ENCODE data around the gene POLR2B. TPM values are rescaled to one million over a fixed set of nuclear protein-coding genes. Genes with fewer than 3 reads are reported as not detected.

POLR2B gene
- total RNA-seq, 1 donor from 2014 or later, result 67.8 TPM

DNA sequence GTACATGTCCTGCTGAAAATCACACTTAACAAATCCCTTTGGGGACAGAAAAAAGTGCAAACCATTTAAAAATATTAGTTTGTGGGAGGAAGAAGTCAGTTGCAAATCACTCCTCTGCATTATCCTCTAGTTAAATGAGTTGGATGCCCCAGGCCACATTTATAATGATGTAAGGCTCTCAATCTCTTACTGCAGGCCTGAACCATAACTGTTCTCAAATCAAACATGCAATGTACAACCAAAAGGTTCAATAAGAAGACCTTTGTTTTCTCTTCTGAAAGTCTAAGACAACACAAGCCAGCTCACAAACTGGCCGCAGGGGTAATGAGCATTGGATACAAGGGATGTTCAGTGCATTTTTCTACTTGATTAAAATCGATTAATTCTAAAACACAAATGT is 91.8 kb downstream of the POLR2B start:
- Histone ChIP-seq H3K4me3 (no peak overlapping the region), H3K4me1 (peaks cover 27% of the 10 kb centered on the region), H3K27ac (no peak overlapping the region), H3K27me3 (ENCODE audit: low read depth) (no peaks in the 10 kb centered on the region), H3K36me3 (no peaks in the 10 kb centered on the region), H3K9me3 (no peaks in the 10 kb centered on the region)
- TF ChIP-seq, protein P1, sequence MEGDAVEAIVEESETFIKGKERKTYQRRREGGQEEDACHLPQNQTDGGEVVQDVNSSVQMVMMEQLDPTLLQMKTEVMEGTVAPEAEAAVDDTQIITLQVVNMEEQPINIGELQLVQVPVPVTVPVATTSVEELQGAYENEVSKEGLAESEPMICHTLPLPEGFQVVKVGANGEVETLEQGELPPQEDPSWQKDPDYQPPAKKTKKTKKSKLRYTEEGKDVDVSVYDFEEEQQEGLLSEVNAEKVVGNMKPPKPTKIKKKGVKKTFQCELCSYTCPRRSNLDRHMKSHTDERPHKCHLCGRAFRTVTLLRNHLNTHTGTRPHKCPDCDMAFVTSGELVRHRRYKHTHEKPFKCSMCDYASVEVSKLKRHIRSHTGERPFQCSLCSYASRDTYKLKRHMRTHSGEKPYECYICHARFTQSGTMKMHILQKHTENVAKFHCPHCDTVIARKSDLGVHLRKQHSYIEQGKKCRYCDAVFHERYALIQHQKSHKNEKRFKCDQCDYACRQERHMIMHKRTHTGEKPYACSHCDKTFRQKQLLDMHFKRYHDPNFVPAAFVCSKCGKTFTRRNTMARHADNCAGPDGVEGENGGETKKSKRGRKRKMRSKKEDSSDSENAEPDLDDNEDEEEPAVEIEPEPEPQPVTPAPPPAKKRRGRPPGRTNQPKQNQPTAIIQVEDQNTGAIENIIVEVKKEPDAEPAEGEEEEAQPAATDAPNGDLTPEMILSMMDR (IDR thresholded peaks at IDR 0.05), result no peak
- intact Hi-C loops (cut with DNase I), result no loop called here
- ATAC-seq, result no peak
- DNase-seq, result no peak

DNA sequence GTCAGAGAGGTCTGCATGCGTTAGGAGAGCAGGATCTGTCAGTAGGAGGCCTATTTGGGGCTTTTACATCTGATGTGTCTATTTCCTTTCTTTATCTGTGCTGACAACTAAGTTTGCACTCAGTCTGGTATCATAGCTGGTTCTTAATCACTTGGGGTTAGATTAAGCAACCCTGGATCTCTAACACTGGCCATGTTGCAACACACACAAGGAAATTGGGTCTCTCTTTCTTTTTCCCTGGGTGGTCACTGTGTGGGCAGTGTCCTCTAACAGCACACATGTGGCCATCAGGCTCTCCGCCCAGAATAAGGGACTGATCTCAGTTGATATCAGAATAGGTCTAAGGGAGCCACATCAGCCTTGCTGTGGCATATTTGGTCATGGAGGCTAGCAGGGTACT is 92.6 kb downstream of the POLR2B start:
- Histone ChIP-seq H3K9me3 (no peaks in the 10 kb centered on the region), H3K27me3 (ENCODE audit: low read depth) (no peaks in the 10 kb centered on the region), H3K4me1 (peaks cover 19% of the 10 kb centered on the region), H3K36me3 (no peaks in the 10 kb centered on the region), H3K27ac (no peak overlapping the region), H3K4me3 (no peak overlapping the region)
- TF ChIP-seq, protein P1 (IDR thresholded peaks at IDR 0.05), result no peak
- peak; percentile 51 to 75 for ATAC-seq
- no peak for DNase-seq
- intact Hi-C loops (cut with DNase I), result no loop called here

DNA sequence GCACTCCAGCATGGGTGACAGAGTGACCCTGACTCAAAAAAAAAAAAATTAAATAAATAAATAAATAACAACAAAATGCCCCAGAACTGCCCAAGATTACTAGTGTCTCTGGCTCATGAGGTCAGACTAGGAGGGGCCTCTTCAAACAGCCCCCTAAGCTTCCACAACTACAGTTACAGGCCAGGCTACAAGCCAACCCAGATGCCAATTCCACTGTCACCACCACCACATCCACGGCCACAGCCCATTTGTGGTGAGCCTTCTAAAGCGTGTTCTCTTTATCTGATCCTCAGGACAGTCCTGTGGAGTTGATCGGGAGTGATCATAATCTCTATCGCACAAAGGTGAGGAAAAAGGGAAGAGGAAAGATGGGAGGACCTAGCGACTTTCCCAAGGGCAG is 94.9 kb downstream of the POLR2B start:
- TF ChIP-seq, protein P1 (IDR thresholded peaks at IDR 0.05), result no peak
- Histone ChIP-seq H3K27me3 (ENCODE audit: low read depth) (no peaks in the 10 kb centered on the region), H3K9me3 (no peaks in the 10 kb centered on the region), H3K4me1 (peaks cover 19% of the 10 kb centered on the region), H3K27ac (no peak overlapping the region), H3K36me3 (no peaks in the 10 kb centered on the region), H3K4me3 (no peak overlapping the region)
- no peak for ATAC-seq
- intact Hi-C loops (cut with DNase I), result no loop called here
- DNase-seq, result no peak

DNA sequence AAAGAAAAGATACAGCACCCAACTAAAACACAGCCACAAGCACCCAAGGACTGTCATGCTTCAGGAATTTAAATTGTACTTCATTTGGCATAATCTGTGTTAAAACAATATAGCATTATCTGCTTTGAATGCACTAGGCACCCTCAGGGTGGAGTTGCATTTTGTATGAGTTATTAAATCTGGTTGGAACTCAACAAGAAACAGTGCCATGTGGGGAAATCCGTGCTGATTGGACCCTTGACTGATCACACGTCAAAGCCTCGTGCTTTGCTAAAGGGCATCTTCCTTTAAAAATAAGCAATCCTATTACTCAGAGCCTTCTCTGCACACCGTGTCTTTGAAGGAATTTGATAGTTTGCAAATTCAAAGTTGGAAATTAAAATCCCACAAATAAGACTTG is 96.0 kb downstream of the POLR2B start:
- Histone ChIP-seq H3K27me3 (ENCODE audit: low read depth) (no peaks in the 10 kb centered on the region), H3K4me3 (no peak overlapping the region), H3K36me3 (no peaks in the 10 kb centered on the region), H3K27ac (no peak overlapping the region), H3K4me1 (peaks cover 12% of the 10 kb centered on the region), H3K9me3 (no peaks in the 10 kb centered on the region)
- intact Hi-C loops (cut with DNase I), result no loop called here
- ATAC-seq (no peak), DNase-seq (no peak)
- TF ChIP-seq, protein P1 (IDR thresholded peaks at IDR 0.05), result no peak

DNA sequence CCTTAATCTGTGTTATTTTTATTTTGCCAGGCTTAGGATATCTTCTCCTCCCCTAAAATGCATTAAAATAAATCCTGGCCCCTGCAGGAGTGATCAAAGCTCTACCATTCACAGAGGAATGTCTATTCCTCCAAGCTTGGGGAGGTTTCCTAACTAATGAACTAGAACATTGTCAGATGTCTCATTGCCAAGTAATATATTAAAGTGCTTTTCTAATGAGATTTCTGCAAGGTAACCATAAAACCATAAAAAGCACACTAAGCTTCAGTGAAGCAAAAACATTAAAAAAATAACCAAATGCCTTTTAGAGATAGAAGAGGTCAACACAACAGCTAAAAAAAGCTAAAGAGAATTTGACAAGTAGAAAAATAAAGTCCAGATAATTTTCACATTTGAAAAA is 96.7 kb downstream of the POLR2B start:
- H3K4me3 ChIP-seq, result no peak overlapping the region
- intact Hi-C loops (cut with DNase I), result no loop called here
- TF ChIP-seq, protein P1 (IDR thresholded peaks at IDR 0.05), result no peak

DNA sequence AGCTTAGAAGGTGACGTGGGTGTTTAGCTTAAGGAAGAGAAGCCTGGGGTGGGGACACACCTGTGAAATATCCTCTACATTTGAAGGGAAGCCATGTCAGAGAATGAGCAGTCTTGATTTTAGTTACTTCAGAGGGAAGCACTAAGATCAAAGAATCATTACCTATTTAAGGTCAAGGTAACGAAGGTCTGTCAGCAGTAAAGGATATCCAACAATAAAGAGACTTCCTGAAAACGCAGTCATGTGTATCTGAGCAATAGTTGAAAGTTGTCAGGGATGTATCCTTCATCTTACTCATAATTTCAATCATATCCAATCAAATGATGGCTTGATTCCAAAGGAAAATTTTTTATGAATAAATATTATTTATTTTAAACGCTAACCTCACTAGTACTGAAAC is 98.0 kb downstream of the POLR2B start:
- TF ChIP-seq, protein P1 (IDR thresholded peaks at IDR 0.05), result no peak
- H3K9me3 ChIP-seq, result no peaks in the 10 kb centered on the region
- no peak overlapping the region for H3K4me3 ChIP-seq
- no peak for ATAC-seq
- H3K36me3 ChIP-seq, result no peaks in the 10 kb centered on the region
- no peak overlapping the region for H3K27ac ChIP-seq
- no peak for DNase-seq
- intact Hi-C loops (cut with DNase I), result no loop called here
- peaks cover 14% of the 10 kb centered on the region for H3K4me1 ChIP-seq
- no peaks in the 10 kb centered on the region for H3K27me3 ChIP-seq (ENCODE audit: low read depth)

More for the DNA sequence above, 96.7 kb downstream of the POLR2B start:
- DNase-seq (no peak), ATAC-seq (no peak)
- Histone ChIP-seq H3K27me3 (ENCODE audit: low read depth) (no peaks in the 10 kb centered on the region), H3K9me3 (no peaks in the 10 kb centered on the region), H3K4me1 (peaks cover 15% of the 10 kb centered on the region), H3K36me3 (no peaks in the 10 kb centered on the region), H3K27ac (no peak overlapping the region)

All from lower lobe of right lung (tissue), 2 donors.